ENCODE measurements around the gene LRRFIP2. TPM values are rescaled to one million over a fixed set of nuclear protein-coding genes. Genes with fewer than 3 reads are reported as not detected.
A peak's percentile ranks its signal among the peaks of the same experiment; 100 is the strongest.

Gene LRRFIP2
- total and polyA plus RNA-seq, 2 donors from 2014 or later = 26.1 to 61.4 TPM

DNA sequence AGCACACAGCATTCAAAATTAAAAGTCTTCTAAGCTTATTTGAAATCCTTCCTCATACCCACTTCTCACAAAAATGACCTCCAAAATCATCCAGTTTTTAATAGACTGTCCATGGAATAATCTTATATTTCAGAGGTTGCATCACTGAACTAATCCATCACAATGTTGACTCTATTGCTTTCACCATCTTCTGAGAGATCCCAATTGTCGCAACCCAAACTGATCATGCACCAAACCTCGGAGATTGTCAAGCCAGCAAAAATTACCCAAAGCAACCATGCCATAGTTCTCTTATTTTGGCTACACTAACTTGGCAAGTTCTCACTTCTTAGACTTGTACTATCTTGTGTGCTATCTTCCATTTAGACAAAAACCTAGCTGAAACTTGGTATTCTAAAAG, 75.5 kb downstream of the LRRFIP2 start:
- H3K27me3 ChIP-seq (ENCODE audit: control insufficient read depth, insufficient read depth, low read length) = no peaks in the 10 kb centered on the region
- intact Hi-C loops (cut with DNase I) = no loop called here
- no peak overlapping the region for H3K27ac ChIP-seq (ENCODE audit: low read depth in 2 of 2, low read length in 2 of 2)
- no peak overlapping the region for H3K9ac ChIP-seq (ENCODE audit: low read length in 3 of 3)
- peaks cover 0 to 6% (median 0%) of the 10 kb centered on the region in 3 donors for H3K36me3 ChIP-seq (ENCODE audit: control insufficient read depth in 2 of 3, insufficient read depth in 3 of 3, low read length in 3 of 3)
- no peak for FAIRE-seq
- H3K4me3 ChIP-seq (ENCODE audit: low read length in 3 of 3) = no peak overlapping the region
- no peaks in the 10 kb centered on the region for H3K9me3 ChIP-seq (ENCODE audit: control insufficient read depth in 2 of 3, insufficient read depth in 1 of 3, low read length in 3 of 3)
- no peaks in the 10 kb centered on the region for H3K4me1 ChIP-seq (ENCODE audit: control insufficient read depth in 2 of 3, insufficient read depth in 2 of 3, low read depth in 1 of 3, low read length in 3 of 3)
- no peak for DNase-seq
- TF ChIP-seq, protein P1, sequence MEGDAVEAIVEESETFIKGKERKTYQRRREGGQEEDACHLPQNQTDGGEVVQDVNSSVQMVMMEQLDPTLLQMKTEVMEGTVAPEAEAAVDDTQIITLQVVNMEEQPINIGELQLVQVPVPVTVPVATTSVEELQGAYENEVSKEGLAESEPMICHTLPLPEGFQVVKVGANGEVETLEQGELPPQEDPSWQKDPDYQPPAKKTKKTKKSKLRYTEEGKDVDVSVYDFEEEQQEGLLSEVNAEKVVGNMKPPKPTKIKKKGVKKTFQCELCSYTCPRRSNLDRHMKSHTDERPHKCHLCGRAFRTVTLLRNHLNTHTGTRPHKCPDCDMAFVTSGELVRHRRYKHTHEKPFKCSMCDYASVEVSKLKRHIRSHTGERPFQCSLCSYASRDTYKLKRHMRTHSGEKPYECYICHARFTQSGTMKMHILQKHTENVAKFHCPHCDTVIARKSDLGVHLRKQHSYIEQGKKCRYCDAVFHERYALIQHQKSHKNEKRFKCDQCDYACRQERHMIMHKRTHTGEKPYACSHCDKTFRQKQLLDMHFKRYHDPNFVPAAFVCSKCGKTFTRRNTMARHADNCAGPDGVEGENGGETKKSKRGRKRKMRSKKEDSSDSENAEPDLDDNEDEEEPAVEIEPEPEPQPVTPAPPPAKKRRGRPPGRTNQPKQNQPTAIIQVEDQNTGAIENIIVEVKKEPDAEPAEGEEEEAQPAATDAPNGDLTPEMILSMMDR (IDR thresholded peaks at IDR 0.05; ENCODE audit: borderline replicate concordance, extremely low read depth, insufficient read depth) = no peak

- intact Hi-C loops (cut with DNase I) = no loop called here
- no peak for DNase-seq
- Histone ChIP-seq H3K27ac (ENCODE audit: low read depth in 2 of 2, low read length in 2 of 2) (no peak overlapping the region), H3K9me3 (ENCODE audit: control insufficient read depth in 2 of 3, insufficient read depth in 1 of 3, low read length in 3 of 3) (no peaks in the 10 kb centered on the region), H3K36me3 (ENCODE audit: control insufficient read depth in 2 of 3, insufficient read depth in 3 of 3, low read length in 3 of 3) (peaks cover 0 to 6% (median 0%) of the 10 kb centered on the region in 3 donors), H3K27me3 (ENCODE audit: control insufficient read depth, insufficient read depth, low read length) (no peaks in the 10 kb centered on the region), H3K9ac (ENCODE audit: low read length in 3 of 3) (no peak overlapping the region), H3K4me3 (ENCODE audit: low read length in 3 of 3) (no peak overlapping the region), H3K4me1 (ENCODE audit: control insufficient read depth in 2 of 3, insufficient read depth in 2 of 3, low read depth in 1 of 3, low read length in 3 of 3) (no peaks in the 10 kb centered on the region)
- TF ChIP-seq, protein P1 (IDR thresholded peaks at IDR 0.05; ENCODE audit: borderline replicate concordance, extremely low read depth, insufficient read depth) = no peak
- FAIRE-seq = no peak
These were observed 76.6 kb downstream of the LRRFIP2 start for GRCh38 chr3:37097776-37098175.

DNA sequence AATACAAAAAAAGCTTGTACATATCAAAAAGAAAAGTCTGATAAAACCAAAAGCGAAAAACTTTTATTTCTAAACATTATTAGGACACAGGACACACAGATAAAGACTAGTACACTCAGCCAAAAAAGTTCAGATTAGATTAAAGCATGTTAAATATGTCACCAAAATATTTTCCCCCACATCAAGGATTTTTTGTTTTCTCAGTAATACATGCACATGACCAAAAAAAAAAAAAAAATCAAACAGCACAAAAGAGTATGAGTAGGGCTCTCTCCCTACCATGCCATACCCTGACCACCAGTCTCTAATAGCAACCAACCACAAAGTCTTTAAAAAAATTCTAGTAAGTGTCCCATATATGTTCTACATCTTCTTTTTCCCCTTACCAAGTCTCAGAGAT, 77.4 kb downstream of the LRRFIP2 start:
- H3K27me3 ChIP-seq (ENCODE audit: control insufficient read depth, insufficient read depth, low read length) = no peaks in the 10 kb centered on the region
- H3K4me3 ChIP-seq (ENCODE audit: low read length in 3 of 3) = no peak overlapping the region
- TF ChIP-seq, protein P1 (IDR thresholded peaks at IDR 0.05; ENCODE audit: borderline replicate concordance, extremely low read depth, insufficient read depth) = no peak
- no peak overlapping the region for H3K27ac ChIP-seq (ENCODE audit: low read depth in 2 of 2, low read length in 2 of 2)
- H3K9me3 ChIP-seq (ENCODE audit: control insufficient read depth in 2 of 3, insufficient read depth in 1 of 3, low read length in 3 of 3) = no peaks in the 10 kb centered on the region
- FAIRE-seq (no peak), DNase-seq (no peak)
- no peaks in the 10 kb centered on the region for H3K4me1 ChIP-seq (ENCODE audit: control insufficient read depth in 2 of 3, insufficient read depth in 2 of 3, low read depth in 1 of 3, low read length in 3 of 3)
- no peak overlapping the region for H3K9ac ChIP-seq (ENCODE audit: low read length in 3 of 3)
- peaks cover 0 to 6% (median 3%) of the 10 kb centered on the region in 3 donors for H3K36me3 ChIP-seq (ENCODE audit: control insufficient read depth in 2 of 3, insufficient read depth in 3 of 3, low read length in 3 of 3)
- intact Hi-C loops (cut with DNase I) = no loop called here

DNA sequence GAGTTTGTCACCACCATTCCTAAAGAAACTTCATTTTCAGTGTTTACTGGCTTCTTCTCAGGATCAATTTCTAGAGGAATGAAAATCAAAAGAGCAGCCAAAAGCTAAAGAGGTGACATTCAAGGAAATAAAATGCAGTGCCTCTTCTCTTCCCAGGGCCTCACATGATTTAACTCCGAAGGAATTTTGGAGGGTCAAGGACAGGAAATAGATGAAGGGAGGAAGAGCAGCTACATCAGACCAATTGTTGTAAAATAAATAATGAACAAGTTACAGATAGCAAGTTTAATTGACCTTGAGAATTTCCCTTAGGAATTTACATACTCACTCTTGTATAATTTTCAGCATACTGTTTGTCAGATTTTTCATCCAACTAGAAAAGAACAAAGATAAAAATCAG, 78.1 kb downstream of the LRRFIP2 start:
- TF ChIP-seq, protein P1 (IDR thresholded peaks at IDR 0.05; ENCODE audit: borderline replicate concordance, extremely low read depth, insufficient read depth) = no peak
- intact Hi-C loops (cut with DNase I) = no loop called here
- Histone ChIP-seq H3K27me3 (ENCODE audit: control insufficient read depth, insufficient read depth, low read length) (no peaks in the 10 kb centered on the region), H3K9ac (ENCODE audit: low read length in 3 of 3) (no peak overlapping the region), H3K9me3 (ENCODE audit: control insufficient read depth in 2 of 3, insufficient read depth in 1 of 3, low read length in 3 of 3) (no peaks in the 10 kb centered on the region), H3K27ac (ENCODE audit: low read depth in 2 of 2, low read length in 2 of 2) (no peak overlapping the region), H3K4me3 (ENCODE audit: low read length in 3 of 3) (no peak overlapping the region), H3K4me1 (ENCODE audit: control insufficient read depth in 2 of 3, insufficient read depth in 2 of 3, low read depth in 1 of 3, low read length in 3 of 3) (no peaks in the 10 kb centered on the region), H3K36me3 (ENCODE audit: control insufficient read depth in 2 of 3, insufficient read depth in 3 of 3, low read length in 3 of 3) (peaks cover 0 to 6% (median 5%) of the 10 kb centered on the region in 3 donors)
- FAIRE-seq (no peak), DNase-seq (peak in 1 of 5 donors; percentile 55)
